Occipital lobe (tissue), 2 donors: ENCODE results near the gene IPP. TPM values are rescaled to one million over a fixed set of nuclear protein-coding genes. Genes with fewer than 3 reads are reported as not detected.
"Not testable (repeated sequence)": the region's sequence is repeated elsewhere in the genome, so short reads cannot be mapped to it uniquely, and the experiment has no call there.

ENCODE experiments used
- DNase-seq: peaks from one replicate; lab custom pipeline; 2025; lab: John Stamatoyannopoulos, UW
- total RNA-seq: library from RNA; depleted of rRNA; stranded (reverse); fragments of >200 nt; gene quantifications from one replicate; pipeline ENCODE4 v1.2.3, GENCODE V29; 2014

The IPP gene
- 14.7 TPM for total RNA-seq

DNA sequence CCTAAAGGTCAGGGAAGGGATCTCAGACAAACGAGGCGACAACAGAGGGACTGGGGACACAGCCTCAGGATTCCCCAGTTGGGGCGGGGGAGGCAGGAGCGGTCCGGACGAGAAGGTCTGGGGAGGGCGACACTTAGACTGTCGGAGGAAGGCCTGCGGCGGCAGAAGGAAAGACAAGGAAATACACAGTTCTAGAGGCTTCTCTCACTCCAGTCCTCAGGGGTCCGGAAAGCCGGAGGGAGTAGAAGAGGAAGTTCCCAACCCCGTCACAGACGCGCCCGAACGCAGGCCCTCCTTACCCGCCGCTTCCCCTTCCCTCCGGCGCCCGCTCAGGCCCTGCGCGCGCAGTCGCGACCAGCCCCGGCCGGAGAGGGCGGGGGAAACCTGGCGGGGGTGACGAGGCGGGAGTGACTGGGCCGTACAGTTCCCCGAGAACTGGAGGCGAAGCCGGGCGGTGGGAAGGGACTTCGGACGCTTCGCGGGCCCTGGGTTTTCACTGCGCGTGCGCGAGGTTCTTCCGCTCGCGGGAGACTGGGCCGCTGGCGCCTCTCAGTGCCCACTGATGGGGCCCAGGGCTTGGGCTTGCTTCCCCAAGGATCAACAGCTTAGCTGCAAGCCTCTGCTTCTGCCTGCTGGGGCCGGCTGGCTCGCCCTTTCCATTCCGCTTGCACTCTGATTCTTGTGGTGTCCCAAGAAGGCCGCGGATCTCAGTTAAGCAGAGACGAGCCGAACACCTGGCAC is at the start of gene IPP:
Gene IPP, minus strand, starts transcription at position 356 of the 741 bp plus-strand sequence. CDS start 4,242 bp downstream, outside the sequence.
- peak; percentile 91 for DNase-seq

DNA sequence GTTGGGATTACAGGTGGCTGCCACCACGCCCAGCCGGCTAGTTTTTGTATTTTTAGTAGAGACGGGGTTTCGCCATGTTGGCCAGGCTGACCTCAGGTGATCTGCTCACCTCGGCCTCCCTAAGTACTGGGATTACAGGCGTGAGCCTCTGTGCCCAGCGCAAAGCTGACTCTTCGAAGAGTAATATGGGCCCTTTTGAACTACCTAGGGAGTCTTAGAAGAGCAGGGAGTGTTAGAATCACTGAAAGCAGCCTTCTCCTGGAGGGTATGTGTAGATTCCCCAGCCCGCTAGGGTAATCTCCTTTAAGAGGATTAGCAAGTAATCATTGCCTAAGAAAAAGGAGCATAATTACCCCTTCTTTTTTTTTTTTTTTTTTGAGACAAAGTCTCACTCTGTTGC is 46.5 kb upstream of the IPP start:
- no peak for DNase-seq

DNA sequence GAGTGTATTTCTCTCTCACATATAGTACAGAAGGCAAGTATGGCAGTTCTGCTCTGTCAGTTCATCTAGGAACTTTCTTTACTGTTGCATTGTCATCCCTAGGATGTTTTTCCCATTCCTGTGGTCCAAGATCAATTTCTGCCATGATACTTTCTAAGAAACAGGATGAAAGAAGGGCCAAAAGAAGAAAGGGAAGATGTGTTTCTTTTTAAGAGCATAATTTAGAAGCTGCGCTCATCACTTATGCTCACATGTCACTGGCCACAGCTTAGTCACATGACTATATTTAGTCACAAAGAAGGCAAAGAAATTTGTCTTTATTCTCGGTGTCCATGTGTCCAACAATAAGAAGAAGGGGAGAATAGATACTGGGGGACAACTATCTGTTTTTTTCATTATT is 45.9 kb upstream of the IPP start:
- DNase-seq: no peak

DNA sequence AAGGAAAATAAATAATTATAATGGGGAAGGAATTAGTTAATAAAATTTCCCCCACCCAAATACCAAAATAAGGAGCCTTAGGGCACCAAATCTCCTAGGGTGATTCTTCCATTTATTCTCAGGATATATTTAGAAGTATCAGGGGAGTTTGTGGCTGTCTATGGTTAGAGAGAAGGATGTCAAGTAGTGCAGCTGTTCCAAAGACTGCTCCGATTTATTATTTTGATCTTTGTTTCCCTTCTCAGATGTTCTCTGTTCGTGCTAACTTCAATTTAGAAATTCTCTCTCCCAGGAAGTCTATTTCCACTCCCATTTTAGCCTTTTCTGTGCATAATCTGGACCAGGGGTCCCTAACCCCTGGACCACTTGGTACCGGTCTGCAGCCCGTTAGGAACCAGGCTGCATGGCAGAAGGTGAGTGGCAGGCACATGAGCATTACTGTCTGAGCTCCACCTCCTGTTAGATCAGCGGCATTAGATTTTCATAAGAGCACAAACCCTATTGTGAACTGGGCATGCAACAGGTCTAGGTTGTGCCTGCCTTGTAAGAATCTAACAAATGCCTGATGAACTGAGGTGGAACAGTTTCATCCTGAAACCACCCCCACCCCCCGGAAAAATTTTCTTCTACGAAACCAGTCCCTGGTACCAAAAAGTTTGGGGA is 43.6 kb upstream of the IPP start:
- DNase-seq: no peak

DNA sequence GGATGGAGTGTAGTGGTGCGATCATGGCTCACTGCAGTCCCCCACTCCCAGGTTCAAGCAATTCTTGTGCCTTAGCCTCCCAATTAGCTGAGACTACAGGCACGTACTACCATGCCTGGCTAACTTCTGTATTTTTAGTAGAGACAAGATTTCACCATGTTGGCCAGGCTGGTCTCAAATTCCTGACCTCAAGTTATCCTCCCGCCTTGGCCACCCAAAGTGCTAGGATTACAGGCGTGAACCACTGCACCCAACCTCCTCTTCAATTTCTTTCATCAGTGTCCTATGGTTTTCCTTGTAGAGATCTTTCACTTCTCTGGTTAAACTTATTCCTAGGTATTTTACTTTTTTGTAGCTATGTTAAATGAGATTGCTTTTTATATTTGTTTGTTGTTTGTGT is 42.3 kb upstream of the IPP start:
- DNase-seq: no peak

DNA sequence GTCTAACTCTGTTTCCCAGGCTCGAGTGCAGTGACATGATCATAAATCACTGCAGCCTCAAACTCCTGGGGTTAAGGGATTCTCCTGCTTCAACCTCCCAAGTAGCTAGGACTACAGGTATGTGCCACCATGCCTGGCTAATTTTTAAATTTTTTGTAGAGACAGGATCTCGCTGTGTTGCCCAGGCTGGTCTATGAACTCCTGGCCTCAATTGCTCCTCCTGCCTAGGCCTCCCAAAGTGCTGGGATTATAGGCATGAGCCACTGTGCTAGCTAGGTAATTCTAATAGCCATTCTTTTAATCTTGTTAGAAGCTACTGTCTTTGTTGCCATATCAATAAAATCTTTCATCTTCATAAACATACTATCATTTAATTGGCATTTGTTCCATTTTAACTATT is 39.1 kb upstream of the IPP start:
- DNase-seq: no peak

DNA sequence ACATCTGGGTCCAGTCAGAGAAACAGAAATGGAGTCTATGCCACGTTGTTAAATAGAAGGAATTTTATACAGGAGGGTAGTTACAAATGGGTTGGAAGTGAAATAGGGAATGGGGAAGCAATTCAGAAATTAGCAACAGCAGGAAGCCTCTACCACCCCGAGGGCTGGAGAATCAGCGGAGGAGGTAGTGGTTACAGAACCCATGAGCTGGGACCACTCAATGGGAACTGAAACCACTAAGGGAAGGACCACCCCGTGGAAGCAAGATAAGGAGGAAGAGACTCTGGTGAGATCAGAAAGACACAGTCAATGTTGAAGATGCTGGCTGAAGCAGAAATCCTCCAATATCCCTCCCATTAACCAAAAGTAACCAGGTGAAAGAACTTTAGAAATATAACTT is 37.5 kb upstream of the IPP start:
- DNase-seq: no peak

DNA sequence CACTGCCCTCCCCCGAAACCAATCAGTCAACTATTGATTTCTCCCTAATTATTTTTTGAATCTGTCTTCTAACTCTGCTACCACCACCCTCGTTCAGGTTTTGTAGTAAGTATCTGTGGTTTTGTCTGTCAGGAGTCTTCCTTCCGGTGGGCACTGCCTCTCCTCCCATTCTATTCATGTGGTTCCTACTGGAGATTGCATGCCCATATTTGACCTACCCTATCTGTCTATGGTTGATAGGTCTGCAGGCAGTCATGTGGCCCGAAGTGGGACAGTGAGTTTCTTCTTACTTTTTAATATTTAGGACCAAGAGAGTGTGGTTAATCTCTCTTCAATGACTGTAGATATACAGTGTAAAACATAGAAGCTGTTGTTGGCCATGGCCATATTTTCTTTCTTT is 35.1 kb upstream of the IPP start:
- no peak for DNase-seq

DNA sequence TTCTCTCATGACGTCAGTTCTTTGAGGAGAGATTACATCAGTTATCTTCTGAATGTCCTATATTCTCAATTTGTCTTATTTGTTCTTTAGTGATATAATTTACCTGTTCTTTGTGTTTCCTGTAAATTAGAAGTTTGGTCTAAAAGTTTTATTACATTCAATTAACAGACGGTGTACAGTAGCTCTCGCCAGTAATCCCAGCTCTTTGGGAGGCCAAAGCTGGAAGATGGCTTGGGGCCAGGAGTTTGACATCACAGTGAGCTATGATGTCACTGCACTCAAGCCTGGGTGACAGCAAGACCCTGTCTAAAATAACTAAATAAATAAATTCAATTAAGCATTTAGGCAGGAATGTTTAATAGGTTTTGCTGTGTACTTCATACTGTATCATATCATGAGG is 25.3 kb upstream of the IPP start:
- no peak for DNase-seq

DNA sequence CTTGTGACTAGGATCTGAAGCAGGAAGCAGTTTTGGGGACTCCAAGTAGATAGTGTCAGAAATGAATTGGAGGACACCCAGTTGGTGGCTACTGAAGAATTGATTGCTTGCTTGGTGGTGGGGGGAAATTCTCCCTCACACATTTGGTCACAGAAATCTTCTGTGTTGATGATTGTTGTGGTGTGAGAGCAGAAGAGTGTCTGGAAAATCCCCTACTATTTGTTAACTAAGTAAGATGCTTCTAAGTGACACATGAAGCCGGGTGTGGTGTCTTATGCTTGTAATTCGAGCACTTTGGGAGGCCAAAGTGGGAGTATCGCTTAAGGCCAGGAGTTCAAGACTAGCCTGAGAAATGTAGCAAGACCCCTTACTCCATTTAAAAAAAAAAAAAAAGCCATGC is 22.5 kb upstream of the IPP start:
- no peak for DNase-seq

DNA sequence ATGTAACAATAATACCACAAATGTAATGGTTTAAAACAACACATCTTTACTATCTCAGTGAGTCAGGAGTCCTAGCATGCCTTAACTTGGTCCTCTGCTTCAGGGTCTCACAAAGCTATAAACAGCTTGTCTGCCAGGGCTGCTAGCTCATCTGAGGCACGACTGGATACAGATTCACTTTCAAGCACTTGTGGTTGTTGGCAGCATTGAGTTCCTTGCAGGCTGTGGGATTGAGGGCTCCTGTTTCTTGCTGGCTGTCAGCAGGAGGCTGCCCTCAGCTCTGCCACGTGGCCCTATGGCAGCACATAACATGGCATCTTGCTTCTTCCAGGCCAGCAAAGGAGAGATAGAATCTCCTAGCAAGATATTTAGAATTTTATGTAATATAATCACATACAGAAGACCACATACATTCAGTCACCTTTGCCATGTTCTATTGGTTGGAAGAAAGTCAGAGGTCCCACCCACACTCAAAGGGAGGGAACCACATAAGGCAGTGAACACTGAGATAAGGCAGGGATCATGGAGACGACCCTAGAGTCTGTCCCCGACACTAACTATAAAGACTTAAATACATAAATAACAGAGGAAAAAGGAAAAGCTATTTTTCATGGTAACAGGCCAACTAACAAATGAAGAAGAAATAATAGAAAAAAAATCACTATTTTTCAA is 18.9 kb upstream of the IPP start:
- DNase-seq: no peak

DNA sequence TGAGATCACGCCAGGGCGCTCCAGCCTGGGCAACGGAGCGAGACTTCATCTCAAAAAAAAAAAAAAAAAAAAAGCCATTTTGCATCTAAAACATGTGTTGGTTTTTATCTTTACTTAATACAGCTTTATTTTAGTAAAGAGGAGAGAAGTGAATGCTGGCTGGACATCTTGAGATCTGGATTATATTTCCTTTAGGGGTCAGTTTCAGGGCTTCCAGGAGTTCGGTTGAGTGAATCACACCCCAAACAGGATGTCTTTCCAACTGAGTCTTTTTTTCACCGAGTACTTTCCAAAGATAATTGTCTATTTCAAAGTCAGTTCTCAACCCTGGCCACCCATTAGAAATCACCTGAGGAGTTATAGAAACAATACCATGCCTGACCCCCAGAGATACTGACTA is 16.6 kb upstream of the IPP start:
- no peak for DNase-seq

DNA sequence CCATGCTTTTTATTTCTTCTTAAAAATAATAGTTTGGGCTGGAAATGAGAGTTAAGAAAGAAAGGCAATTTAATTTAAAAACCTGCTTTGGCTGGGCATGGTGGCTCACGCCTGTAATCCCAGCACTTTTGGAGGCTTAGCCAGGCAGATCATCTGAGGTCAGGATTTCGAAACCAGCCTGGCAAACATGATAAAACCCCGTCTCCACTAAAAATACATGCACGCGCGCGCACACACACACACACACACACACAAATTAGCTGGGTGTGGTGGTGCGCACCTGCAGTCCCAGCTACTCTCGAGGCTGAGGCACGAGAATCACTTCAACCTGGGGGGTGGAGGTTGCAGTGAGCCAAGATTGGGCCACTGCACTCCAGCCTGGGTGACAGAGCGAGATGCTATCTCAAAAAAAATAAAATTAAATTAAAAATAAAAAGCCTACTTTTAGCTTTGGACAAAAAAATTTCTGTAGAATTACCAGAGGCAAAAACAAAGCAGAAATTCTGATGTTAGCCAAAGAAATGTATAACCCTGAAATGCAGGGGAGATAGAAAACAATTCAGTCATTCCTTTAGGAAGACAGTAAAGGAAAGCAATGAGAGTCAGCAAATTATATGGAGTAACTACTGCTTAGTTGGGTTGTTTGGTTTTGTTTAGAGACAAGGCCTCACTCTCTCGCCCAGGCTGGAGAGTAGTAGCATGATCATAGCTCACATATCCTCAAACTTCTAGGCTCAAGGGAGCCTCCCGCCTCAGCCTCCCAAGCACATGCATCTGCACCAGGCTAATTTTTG is 15.7 kb upstream of the IPP start:
- no peak for DNase-seq

DNA sequence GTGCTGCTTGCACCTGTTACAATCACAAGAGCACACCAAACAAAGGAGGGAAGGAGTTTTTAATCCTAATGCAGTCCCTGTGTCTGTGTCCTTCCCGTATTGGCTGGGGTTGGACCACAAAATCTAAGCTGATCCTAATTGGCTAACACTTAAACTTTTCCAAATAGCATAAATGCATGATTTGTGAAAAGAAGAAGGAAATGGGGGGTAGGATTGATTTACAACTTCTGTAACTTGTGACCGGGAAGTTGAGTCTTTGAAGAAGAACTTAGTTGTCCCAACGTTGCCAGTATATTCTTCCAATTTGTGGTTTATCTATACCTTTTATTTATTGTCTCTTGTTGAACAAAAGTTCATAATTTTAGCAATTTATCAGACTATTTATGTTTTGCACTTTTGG is 11.8 kb upstream of the IPP start:
- DNase-seq: no peak

DNA sequence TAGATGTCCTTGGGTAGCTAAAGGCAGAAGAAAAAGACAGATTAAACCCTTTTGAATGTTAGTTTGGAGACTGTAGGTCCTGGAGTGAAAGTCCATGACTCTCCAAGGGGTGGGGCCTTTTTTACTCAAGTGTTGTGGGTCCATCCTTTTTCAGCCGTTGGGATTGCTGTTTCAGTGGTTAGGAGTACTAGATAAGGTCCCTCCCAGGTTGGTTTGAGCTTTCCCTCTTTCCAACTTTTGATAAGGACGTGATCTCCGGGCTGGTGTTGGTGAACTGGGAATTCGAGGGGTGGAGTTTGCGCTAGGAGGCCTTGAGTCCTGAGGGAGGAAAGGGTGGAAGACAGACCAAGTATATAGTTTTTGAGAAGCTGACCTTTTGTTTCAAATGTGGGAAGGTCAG is 5.2 kb upstream of the IPP start:
- DNase-seq: no peak

DNA sequence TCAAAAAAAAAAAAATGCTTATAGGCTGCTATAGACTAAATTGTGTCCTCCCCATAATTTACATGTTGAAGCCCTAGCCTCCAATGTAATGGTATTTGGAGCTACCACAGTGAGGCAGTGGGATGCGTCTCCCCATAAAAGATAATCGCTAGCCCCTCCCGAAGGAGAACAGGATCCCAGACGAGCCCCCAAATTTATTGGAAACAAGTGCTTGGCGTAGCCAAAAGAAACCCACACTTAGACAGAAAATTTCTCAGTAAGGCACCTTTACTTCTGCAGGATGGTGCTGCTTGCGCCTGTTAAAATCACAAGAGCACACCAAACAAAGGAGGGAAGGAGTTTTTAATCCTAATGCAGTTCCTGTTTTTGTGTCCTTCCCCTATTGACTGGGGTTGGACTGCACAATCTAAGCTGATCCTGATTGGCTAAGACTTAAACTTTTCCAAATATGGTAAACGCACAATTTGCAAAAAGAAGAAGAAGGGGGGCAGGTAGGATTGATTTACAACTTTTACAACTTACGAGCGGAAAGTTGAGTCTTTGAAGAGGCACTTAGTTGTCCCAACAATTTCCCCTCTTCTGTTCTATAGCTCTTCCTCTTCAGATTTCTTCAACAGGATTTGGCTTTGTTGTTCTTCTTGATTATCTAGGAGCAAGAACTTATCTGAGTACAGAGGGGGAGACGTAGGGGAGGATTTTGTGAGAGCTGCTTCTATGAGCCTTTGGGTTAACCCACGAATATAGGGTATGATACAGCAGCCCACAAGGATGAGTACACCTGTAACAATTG is 3.0 kb upstream of the IPP start:
- DNase-seq: no peak

DNA sequence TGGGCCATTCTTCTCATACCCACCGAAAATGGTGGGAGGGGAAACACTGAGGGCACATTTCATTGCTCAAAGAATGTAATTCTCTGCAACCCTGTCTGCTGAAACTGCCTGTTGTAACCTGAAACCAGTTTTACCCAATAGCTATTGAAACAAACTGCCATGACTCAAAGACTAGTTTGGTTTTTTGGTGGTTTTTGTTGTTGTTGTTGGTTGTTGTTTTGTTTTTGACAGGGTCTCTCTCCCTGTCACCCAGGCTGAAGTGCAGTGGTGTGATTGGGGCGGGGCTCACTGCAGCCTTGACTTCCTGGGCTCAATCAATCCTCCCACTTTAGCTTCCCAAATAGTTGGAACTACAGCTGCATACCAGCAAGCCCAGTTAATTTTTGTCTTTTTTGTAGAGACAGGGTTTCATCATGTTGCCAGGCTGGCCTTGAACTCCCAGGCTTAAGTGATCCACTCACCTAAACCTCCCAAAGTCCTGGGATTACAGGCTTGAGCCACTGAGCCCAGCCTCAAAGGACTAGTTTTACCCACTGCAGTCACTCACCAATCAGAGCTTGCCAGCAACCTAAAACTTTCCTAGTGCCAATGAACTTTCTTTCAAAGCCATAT is 2.1 kb upstream of the IPP start:
- no peak for DNase-seq

DNA sequence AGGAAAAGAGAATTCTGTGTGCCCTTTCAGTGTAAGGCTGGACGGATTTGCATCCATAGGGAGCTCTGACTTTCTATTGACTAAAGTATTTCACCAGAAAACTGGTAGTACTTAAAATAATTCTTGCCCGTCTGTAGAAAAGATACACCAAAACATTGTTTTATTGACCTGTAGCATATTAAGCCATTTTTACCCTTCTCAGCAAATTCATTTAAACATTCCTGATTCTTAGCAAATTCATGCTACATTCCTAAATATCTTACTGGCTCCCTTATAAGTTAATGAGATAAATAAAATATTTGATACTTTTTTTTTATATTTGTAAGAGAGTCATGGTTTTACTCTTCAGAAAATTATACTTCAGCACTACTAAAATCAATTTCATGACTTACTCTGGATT is 1.6 kb upstream of the IPP start:
- no peak for DNase-seq

DNA sequence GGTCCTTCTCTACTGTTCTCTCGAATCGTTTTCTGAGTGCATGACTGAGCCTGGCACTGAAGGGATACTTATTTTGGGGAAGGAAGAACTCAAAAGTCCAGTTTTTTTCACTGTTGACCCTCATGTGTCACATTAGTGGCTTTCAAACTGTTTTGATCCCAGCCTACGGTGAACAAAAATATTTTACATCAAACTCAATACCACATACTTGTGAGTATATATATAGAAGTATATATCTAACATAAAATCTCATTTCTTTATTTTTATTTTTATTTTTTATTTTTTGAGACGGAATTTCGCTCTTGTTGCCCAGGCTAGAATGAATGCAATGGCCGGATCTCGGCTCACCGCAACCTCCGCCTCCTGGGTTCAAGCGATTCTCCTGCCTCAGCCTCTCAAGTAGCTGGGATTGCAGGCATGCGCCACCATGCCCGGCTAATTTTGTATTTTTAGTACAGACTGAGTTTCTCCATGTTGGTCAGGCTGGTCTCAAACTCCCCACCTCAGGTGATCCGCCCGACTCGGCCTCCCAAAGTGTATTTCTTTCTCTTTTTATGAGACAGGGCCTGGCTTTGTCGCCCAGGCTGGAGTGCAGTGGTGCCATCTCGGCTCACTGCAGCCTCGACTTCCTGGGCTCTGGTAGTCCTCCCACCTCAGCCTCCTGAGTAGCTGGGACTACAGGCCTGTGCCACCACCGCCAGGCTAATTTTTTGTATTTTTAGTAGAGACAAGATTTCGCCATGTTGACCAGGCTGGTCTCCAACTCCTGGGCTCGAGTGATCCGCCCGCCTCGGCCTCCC is 786 bp upstream of the IPP start:
- DNase-seq: not testable (repeated sequence)

DNA sequence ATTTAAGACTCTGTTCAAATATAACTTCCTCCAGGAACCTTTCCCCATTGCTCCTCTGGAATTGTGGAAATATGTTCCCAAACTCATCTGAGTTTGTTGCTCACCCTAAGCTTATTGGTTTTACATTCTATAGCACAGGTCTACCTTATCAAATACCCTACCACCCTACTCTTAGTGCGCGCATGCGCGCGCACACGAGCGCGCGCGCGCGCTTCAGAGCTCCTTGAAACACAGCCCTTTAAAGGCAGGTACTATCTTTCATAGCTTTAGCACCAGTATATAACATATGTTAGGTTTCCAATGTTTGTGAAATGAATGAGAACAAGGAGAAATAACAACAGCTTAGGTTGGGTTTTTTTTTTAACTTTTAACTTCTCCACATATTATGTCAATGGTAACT is 3.5 kb downstream of the IPP start:
- DNase-seq: no peak
